ENCODE results near the gene ADGRA1.

DNA sequence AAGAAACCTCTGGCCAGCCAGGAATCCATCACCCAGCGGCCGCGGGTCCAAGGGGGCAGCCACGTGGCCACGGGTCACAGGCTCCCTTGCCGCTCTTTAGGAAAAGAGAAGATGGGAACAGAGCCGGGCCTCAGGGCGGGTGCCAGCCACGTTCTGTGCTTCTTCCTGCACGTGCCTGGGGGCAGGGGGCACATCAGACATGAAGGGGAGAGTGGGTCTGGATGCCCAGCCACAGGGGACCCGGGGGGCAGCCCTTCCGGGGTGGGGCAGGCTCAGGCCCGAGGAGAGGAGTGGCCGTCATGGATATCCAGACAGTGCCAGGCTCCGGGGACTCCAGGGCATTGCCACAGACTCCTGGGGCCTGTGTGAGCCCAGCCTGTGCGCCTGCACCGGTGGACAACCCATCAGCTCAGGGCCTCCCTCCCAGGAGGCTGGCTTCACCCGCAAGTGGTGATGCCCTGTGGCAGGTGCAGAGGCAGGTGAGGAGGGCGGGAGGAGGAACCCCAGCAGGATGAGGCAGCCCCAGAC lies 31.0 kb upstream of the ADGRA1 start:
- TF ChIP-seq, protein P1, sequence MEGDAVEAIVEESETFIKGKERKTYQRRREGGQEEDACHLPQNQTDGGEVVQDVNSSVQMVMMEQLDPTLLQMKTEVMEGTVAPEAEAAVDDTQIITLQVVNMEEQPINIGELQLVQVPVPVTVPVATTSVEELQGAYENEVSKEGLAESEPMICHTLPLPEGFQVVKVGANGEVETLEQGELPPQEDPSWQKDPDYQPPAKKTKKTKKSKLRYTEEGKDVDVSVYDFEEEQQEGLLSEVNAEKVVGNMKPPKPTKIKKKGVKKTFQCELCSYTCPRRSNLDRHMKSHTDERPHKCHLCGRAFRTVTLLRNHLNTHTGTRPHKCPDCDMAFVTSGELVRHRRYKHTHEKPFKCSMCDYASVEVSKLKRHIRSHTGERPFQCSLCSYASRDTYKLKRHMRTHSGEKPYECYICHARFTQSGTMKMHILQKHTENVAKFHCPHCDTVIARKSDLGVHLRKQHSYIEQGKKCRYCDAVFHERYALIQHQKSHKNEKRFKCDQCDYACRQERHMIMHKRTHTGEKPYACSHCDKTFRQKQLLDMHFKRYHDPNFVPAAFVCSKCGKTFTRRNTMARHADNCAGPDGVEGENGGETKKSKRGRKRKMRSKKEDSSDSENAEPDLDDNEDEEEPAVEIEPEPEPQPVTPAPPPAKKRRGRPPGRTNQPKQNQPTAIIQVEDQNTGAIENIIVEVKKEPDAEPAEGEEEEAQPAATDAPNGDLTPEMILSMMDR (IDR thresholded peaks at IDR 0.05; ENCODE audit: low read length), result no peak
- TF ChIP-seq EZH2 (optimal IDR thresholded peaks at IDR 0.05; ENCODE audit: low read depth, low read length), result no peak

Data from MM.1S (cell line).